Measurements from ENCODE around the gene RFX6.

The RFX6 gene

GRCh38 chr6:116974526-116975316 lies 97.7 kb downstream of the RFX6 start:
- DNase-seq, result no peak

GRCh38 chr6:116975600-116975999 lies 98.6 kb downstream of the RFX6 start:
- DNase-seq, result no peak

- DNase-seq, result no peak
Observed at GRCh38 chr6:116979560-116979959, 102.5 kb downstream of the RFX6 start.
